Skeletal muscle tissue (tissue), 4 donors: ENCODE measurements around the gene STXBP5L. TPM values are rescaled to one million over a fixed set of nuclear protein-coding genes. Genes with fewer than 3 reads are reported as not detected.
"Not testable (repeated sequence)": the region's sequence is repeated elsewhere in the genome, so short reads cannot be mapped to it uniquely, and the experiment has no call there.

Source experiments
- H3K27ac ChIP-seq: one replicate; pipeline ENCODE4 v1.7.0; 2013; ENCODE audit warnings: mild to moderate bottlenecking, low read depth, low read length, inconsistent platforms
- H3K27me3 ChIP-seq, 3 donors: one replicate each; pipeline ENCODE4 v1.7.0; 2013; ENCODE audit warnings: low read length in 3 of 3; ENCODE audit not compliant: control insufficient read depth in 3 of 3, insufficient read depth in 3 of 3
- H3K36me3 ChIP-seq, 3 donors: one replicate each; pipeline ENCODE4 v1.7.0; 2013; ENCODE audit warnings: low read length in 3 of 3; ENCODE audit not compliant: control insufficient read depth in 3 of 3, insufficient read depth in 3 of 3
- H3K4me1 ChIP-seq, 3 donors: one replicate each; pipeline ENCODE4 v1.7.0; 2013; ENCODE audit warnings: low read length in 3 of 3, mild to moderate bottlenecking in 3 of 3; ENCODE audit not compliant: control insufficient read depth in 3 of 3, insufficient read depth in 3 of 3
- H3K4me3 ChIP-seq, 3 donors: one replicate each; pipeline ENCODE4 v1.7.0; 2013; ENCODE audit warnings: low read length in 3 of 3
- H3K9ac ChIP-seq, 3 donors: one replicate each; pipeline ENCODE4 v1.7.0; 2013; ENCODE audit warnings: low read length in 3 of 3, mild to moderate bottlenecking in 3 of 3, moderate library complexity in 2 of 3, low read depth in 1 of 3
- H3K9me3 ChIP-seq, 3 donors: one replicate each; pipeline ENCODE4 v1.7.0; 2013; ENCODE audit warnings: low read length in 3 of 3; ENCODE audit not compliant: control insufficient read depth in 3 of 3
- total RNA-seq: library from RNA; depleted of rRNA; stranded (reverse); fragments of >200 nt; gene quantifications from one replicate; pipeline ENCODE4 v1.2.3, GENCODE V29; 2014
- donor health status: Osteomylitis.

The STXBP5L gene
- total RNA-seq: not detected

DNA sequence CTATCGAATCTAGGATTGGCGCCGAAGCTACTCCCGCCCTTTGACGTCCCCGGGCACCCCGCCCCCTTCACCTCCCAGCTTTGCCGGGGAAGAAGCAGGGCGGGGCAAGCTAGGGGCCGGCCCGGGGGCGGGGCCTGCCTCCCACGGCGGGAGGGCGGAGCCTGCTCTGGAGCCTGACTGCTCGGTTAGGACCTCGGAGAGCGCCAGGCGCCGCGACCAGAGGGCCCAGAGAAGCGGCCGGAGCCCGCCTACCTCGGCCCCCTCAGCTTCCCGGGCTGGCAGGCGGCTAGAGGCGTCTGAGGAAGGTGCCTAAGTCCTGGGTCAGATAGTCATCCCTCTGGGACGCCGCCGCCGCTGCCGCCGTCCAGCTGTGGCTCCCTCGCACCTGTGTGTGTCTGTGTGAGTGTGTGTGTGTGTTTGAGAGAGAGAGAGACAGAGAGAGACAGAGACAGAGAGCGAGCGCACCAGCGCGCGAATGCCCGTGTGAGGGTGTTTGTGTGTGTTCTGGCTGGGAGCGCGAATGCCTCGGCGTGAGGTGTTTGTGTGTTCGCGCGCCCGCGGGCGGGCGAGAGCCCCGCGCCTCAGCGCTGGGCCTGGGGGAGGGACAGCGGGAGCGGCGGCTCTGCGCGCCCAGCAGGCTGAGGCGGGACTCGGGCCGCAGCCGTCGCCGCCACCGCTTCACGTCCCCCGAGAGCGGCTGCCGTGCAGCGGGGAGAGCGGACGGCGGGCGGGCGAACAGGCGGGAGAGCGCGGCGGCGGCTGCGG is at the start of gene STXBP5L:
TSS of gene STXBP5L (plus strand) at position 176 of the 765 bp plus-strand sequence. CDS start 1,374 bp downstream, outside the sequence.
- Histone ChIP-seq H3K4me3 (peak within 1 kb of the TSS; percentile 49 to 56 (median 49)), H3K27me3 (peaks cover 11 to 31% (median 22%) of the 10 kb centered on the region in 3 donors), H3K4me1 (peaks cover 4 to 12% (median 10%) of the 10 kb centered on the region in 3 donors), H3K9me3 (no peaks in the 10 kb centered on the region), H3K27ac (no peak within 1 kb of the TSS), H3K36me3 (no peaks in the 10 kb centered on the region), H3K9ac (no peak within 1 kb of the TSS)

DNA sequence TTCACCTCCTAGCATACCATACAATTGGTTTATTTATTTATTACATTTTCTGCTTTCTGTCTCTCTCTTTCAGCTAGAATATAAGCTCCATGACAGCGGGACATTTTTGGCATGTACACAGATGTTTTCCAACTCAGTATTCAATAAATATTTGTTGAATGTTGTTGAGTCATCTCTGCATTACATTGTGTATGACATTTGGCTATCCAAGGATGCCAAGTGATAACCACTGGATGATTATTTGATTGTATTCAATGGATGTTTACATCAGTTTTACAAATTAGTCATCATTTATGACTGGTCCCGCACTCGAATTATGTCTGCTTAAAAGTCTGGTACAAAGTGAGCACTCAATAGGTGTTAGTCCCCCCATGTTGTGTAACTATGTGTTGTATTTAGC is 49.5 kb upstream of the STXBP5L start:
- Histone ChIP-seq H3K36me3 (no peaks in the 10 kb centered on the region), H3K27ac (no peak overlapping the region), H3K27me3 (peaks cover 0 to 4% (median 0%) of the 10 kb centered on the region in 3 donors), H3K9me3 (no peaks in the 10 kb centered on the region), H3K4me1 (no peaks in the 10 kb centered on the region), H3K9ac (no peak overlapping the region), H3K4me3 (no peak overlapping the region)

DNA sequence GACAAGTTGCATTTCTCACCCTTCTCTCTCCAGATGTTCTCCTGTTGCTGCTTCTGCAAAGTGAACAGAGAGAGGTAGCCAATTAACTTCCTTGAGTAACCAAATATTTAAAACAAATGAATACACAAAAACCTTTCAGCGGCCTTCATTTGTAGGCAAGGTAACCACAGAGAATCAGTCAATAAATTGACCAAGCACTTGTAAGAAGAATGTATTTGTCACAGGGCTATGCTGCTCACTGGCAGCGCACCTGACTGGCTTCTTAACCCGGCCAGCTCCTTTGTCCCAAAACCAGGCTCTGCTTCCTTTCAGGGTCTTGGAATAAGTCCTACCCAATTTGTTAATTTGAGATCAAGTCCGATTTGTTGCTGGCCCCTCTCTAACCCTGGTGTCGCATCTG is 43.5 kb upstream of the STXBP5L start:
- H3K9ac ChIP-seq: no peak overlapping the region
- H3K4me1 ChIP-seq: no peaks in the 10 kb centered on the region
- H3K36me3 ChIP-seq: no peaks in the 10 kb centered on the region
- no peak overlapping the region for H3K4me3 ChIP-seq
- no peaks in the 10 kb centered on the region for H3K27me3 ChIP-seq
- no peak overlapping the region for H3K27ac ChIP-seq
- H3K9me3 ChIP-seq: no peaks in the 10 kb centered on the region

DNA sequence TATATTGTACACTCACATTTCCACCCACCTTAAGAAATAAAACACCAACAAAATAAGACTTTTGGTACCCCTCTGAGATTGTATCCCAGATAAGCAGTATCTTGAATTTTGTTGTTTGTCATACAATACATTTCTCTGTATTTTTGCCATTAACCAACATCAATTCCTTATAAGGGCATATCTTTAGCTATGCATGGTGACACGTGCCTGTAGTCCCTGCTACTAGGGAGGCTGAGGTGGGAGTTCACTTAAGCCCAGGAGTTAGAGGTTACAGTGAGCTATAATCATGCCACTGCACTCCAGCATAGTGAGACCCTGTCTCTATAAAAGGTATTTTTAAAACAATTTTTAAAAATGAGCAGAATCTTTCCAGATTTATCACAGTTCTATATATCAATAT is 32.5 kb upstream of the STXBP5L start:
- Histone ChIP-seq H3K4me1 (no peaks in the 10 kb centered on the region), H3K27me3 (no peaks in the 10 kb centered on the region), H3K36me3 (no peaks in the 10 kb centered on the region), H3K4me3 (no peak overlapping the region), H3K9me3 (no peaks in the 10 kb centered on the region), H3K9ac (no peak overlapping the region), H3K27ac (no peak overlapping the region)

DNA sequence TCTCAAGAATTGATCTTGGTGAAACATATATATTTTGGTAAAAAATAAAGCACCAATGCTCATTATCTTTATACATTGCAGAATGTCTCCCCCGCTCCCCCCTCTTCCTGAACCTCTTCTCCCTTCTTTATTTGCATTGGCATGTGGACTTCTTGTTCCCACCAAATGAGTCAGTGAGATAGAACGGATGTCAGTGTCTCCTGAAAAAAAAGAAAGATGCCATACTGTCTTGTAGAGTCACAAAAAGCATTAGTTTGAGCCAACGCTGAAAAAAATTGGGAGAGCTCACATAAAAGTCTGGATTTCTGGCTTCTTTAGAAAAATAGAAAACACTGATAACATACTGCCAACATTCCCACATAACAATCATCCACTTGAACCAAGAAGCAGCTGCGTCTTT is 32.0 kb upstream of the STXBP5L start:
- Histone ChIP-seq H3K27ac (no peak overlapping the region), H3K36me3 (no peaks in the 10 kb centered on the region), H3K9me3 (no peaks in the 10 kb centered on the region), H3K4me1 (no peaks in the 10 kb centered on the region), H3K27me3 (no peaks in the 10 kb centered on the region), H3K9ac (no peak overlapping the region), H3K4me3 (no peak overlapping the region)

DNA sequence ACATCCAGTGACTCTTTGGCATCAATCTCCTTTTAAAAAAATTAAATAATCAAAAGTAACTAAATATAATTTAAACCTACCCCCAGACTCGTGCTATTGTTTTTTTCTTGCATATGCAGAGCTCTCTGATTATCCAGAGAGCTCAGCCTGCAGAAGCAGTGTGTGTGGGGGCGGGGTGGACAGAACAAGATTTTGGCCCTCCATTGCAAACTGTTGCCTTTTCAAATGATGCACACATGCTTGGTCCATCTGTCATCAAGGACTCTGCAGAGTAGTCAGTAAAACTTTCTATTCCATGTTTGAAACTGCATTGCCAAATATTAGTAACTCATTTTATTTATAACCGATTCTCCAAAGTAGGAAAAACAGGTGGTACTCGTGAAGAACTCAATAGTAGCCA is 28.6 kb upstream of the STXBP5L start:
- no peak overlapping the region for H3K9ac ChIP-seq
- no peaks in the 10 kb centered on the region for H3K4me1 ChIP-seq
- H3K9me3 ChIP-seq: no peaks in the 10 kb centered on the region
- no peak overlapping the region for H3K27ac ChIP-seq
- H3K36me3 ChIP-seq: no peaks in the 10 kb centered on the region
- no peaks in the 10 kb centered on the region for H3K27me3 ChIP-seq
- no peak overlapping the region for H3K4me3 ChIP-seq

DNA sequence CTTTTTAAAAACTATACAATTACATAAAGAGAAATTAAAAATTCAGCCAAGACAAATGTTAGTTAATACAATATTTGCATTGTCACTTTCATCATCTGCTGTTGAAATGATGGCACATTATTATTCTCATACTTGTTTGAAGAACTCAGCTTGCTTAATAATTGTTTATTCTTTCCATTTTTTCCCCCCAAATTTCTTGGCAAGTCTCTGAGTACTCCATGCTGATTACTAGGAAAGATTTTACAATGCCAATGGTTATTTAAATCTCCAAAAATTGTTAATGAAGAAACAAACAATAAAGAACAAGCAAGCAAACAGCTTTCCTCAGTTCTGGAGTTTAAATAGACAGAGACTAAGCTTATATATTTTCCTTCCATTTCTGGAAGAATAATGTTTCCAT is 15.1 kb upstream of the STXBP5L start:
- no peak overlapping the region for H3K27ac ChIP-seq
- no peaks in the 10 kb centered on the region for H3K9me3 ChIP-seq
- H3K4me1 ChIP-seq: no peaks in the 10 kb centered on the region
- H3K9ac ChIP-seq: no peak overlapping the region
- no peaks in the 10 kb centered on the region for H3K36me3 ChIP-seq
- H3K27me3 ChIP-seq: no peaks in the 10 kb centered on the region
- H3K4me3 ChIP-seq: no peak overlapping the region

DNA sequence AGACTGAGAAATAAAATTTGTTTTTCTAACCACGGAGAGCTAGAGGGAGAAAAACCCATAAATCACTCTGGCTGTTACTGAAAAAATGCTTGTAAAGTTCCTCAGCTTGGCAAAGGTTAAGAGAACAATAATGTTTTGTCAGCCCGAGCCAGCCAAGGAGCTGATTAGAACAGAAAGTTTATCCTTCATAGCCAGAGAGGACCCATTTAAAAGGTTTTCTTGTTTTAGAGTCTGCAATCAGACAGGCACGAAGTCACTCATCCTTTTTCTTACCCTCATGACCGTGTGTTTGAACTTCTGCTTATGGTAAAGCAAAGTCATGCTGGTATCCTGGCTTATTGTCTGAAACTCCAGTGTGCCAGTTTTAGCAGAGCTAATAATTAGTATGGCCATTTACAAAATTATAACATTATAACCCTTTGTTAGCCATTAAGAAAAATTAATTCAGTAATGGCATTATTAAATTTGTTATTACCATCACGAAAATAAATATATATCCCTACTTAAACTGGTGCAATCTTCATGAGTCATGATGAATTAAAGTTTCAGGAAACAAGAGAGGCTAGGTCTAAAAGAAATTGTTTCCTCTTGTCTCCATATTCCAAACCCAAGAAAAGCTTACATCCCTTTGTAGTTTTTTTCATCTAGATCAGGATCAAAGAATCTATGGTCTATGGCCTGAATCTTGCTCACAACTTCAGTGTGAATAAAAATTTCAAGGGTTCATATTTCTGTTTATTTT is 13.5 kb upstream of the STXBP5L start:
- Histone ChIP-seq H3K9ac (no peak overlapping the region), H3K4me1 (no peaks in the 10 kb centered on the region), H3K36me3 (no peaks in the 10 kb centered on the region), H3K4me3 (no peak overlapping the region), H3K9me3 (no peaks in the 10 kb centered on the region), H3K27ac (no peak overlapping the region), H3K27me3 (no peaks in the 10 kb centered on the region)

DNA sequence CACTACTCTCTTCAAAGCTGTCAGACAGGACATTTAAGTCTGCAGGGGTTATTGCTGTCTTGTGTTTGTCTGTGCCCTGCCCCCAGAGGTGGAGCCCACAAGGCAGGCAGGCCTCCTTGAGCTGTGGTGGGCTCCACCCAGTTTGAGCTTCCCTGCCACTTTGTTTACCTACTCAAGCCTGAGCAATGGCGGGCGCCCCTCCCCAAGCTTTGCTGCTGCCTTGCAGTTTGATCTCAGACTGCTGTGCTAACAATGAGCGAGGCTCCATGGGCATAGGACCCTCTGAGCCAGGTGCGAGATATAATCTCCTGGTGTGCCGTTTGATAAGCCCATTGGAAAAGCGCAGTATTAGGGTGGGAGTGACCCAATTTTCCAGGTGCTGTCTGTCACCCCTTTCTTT is 6.3 kb upstream of the STXBP5L start:
- H3K4me1 ChIP-seq, H3K27me3 ChIP-seq, H3K4me3 ChIP-seq, H3K36me3 ChIP-seq, H3K9ac ChIP-seq, H3K27ac ChIP-seq, H3K9me3 ChIP-seq: not testable (repeated sequence)

DNA sequence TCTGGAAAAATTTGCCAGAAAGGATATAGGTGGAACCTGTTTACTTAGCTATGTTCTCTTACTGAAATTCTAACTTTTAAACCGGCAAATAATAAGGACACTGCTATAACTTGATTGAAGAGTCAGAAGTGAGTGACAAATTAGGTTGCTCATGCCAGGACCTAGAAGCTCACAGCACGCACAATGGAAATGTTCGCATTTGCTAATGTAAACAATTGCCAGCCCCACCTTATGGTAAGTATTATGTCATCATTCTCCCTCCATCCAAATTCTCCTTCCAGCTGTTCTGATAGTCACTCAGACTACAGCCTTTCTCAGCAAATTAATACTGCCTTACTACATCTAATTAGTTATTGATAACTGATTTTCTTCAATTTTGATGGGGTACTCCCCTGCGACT is 4.8 kb upstream of the STXBP5L start:
- Histone ChIP-seq H3K4me1 (peaks cover 1 to 2% (median 2%) of the 10 kb centered on the region in 3 donors), H3K9me3 (no peaks in the 10 kb centered on the region), H3K36me3 (no peaks in the 10 kb centered on the region), H3K27me3 (peaks cover 0 to 12% (median 8%) of the 10 kb centered on the region in 3 donors), H3K9ac (no peak overlapping the region), H3K4me3 (no peak overlapping the region), H3K27ac (no peak overlapping the region)
